Fibroblast of pulmonary artery (primary cell): ENCODE results near the gene BMP2.

Source experiments
- DNase-seq: peaks from one replicate; pipeline ENCODE4 v3.0.0-alpha.2; 2010; ENCODE audit warnings: low read depth
- H3K4me3 ChIP-seq: replicated peaks from 2 replicates; pipeline ENCODE4 v1.5.1; 2011; ENCODE audit warnings: low read depth, mild to moderate bottlenecking, control low read depth, low read length, moderate library complexity
- CTCF ChIP-seq: IDR thresholded peaks from 2 replicates; pipeline ENCODE4 v1.5.1; 2011; ENCODE audit warnings: mild to moderate bottlenecking, control low read depth, low read length, inconsistent platforms; ENCODE audit errors: missing control alignments

The BMP2 gene

DNA sequence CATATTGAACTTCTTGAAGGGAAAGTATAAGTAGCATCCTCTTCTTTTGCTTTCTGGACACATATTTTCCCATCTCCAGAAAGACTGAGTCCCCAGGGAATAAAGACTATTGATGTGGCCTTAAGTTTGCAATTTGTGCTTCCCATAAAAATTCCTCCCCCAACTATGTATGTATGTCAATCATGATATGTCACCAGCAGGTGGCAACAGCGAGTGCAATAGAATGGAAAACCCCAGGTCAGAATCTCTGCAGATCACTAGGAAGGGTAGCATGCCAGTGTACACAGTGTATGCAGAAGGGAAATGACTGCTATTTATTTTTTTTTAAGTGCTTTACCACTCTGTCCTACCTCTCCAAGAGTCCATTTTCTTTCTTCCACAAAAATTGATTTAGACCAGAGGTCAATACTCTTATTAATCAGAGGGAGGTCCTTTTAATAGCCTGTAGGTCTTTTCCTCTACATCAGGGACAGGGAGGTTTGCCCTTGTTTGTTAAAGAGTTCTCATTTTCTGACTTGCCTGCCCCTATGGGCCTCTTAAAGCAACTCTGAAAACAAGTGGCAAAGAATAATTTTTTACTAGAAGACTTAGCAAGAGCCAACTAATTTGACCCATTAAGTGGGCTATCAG lies 61.4 kb downstream of the BMP2 start:
- TF ChIP-seq CTCF, result peak; percentile 88
- H3K4me3 ChIP-seq, result no peak overlapping the region
- peak; percentile 75 for DNase-seq

DNA sequence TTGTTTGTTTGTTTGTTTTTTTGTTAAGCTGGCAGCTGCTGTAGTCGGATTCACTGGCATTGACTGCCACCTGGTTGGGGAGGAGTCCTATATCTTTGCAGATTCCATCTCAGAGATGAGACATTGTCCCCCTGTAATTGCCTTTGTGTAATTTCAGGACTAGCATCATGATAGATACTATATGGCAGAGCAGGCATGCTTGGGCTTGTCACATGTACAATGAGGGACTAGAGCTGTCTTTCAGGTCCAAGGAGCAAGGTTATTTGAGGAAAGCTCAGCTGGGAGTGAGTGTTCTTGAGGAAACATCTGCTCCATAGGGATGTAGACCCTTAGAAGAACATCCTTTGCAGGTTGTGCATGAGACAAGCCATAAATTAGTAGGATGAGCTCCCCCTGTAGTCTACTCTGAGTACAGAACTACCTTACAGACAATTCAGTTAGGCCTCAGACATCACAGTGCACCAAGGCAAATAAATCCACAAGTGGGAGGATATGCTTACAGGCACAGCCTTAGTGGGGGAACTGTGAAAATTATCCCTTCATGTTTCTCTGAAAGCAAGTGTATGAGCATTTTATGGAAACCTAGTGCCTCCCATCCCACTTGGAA lies 62.1 kb downstream of the BMP2 start:
- no peak overlapping the region for H3K4me3 ChIP-seq
- peak; percentile 33 for TF ChIP-seq CTCF
- peak; percentile 13 for DNase-seq
